ENCODE measurements around the gene SCNM1. TPM values are rescaled to one million over a fixed set of nuclear protein-coding genes. Genes with fewer than 3 reads are reported as not detected.

SCNM1 gene
- total and polyA plus RNA-seq, 9 of the 15 experiments (the other 6 are each of a cell fraction or from before 2014, with no cell fraction given) = 17.2 to 204 (median 63.0) TPM

GRCh38 chr1:151165281-151165737 is 635 bp upstream of the SCNM1 start:
- H3K4me1 ChIP-seq (replicated peaks in 1 of 2; ENCODE audit: control insufficient read depth in 2 of 2, insufficient read depth in 2 of 2, low read length in 2 of 2) = peaks cover 10 to 16% of the 10 kb centered on the region in 2 experiments; a peak in 4 of 5 replicates
- CTCF ChIA-PET (ENCODE audit: low intra/inter-chr PET ratio) = interaction anchor here (1.3 kb wide), 1 partner anchor 66 kb away, joined by 3 read pairs; no protein-coding TSS in a partner anchor
- no peaks in the 10 kb centered on the region for H3K27me3 ChIP-seq (ENCODE audit: control insufficient read depth in 2 of 2, insufficient read depth in 2 of 2, low read length in 2 of 2)
- peaks cover 31% of the 10 kb centered on the region for H3K79me2 ChIP-seq (ENCODE audit: control insufficient read depth, insufficient read depth, low read length)
- in situ Hi-C loops (cut with MboI) = no loop called here
- peak overlapping the region; percentile 87 to 89 for H3K9ac ChIP-seq (ENCODE audit: insufficient read depth in 1 of 2, low read depth in 2 of 2, low read length in 2 of 2)
- H2AFZ ChIP-seq (ENCODE audit: low read depth, low read length) = peak overlapping the region; percentile 98
- ATAC-seq (peak; percentile 63), DNase-seq (ENCODE audit: extremely low read depth in 1 of 4, low spot score in 3 of 4) (peak in 3 of 4 experiments; percentile 67 to 71 (median 70)), FAIRE-seq (no peak)
- peak overlapping the region; percentile 64 for H3K4me3 ChIP-seq
- WGBS (ENCODE audit: insufficient coverage, low coverage, missing lambda C conversion rate) = 4% methylated on average over 15 of the region's 15 CpGs
- peak overlapping the region; percentile 96 for H3K4me2 ChIP-seq (ENCODE audit: insufficient read depth, low read length)
- no peaks in the 10 kb centered on the region for H3K9me1 ChIP-seq (ENCODE audit: control insufficient read depth, insufficient read depth, low read length)
- H3K9me3 ChIP-seq (replicated peaks; ENCODE audit: control insufficient read depth, insufficient read depth, low read depth, low read length) = no peaks in the 10 kb centered on the region
- intact Hi-C loops (cut with micrococcal nuclease) = no loop called here
- H3K36me3 ChIP-seq (ENCODE audit: control insufficient read depth, insufficient read depth, low read length) = peaks cover 35% of the 10 kb centered on the region; the same call in 2 of the 3 replicates
- TSS peak; percentile 56 for BruUV-seq (replicated peaks)
- no peaks in the 10 kb centered on the region for H4K20me1 ChIP-seq (replicated peaks; ENCODE audit: control insufficient read depth, insufficient read depth, low read length)
- peak overlapping the region; percentile 74 for H3K27ac ChIP-seq (ENCODE audit: extremely low read depth, low read depth, low read length)
- POLR2A ChIA-PET = interaction anchor here (0.6 to 1.2 kb wide), 6 partner anchors 22 to 154 kb away, joined by 3 to 5 read pairs (median 4); partner anchors contain the start of genes MLLT11 and ZNF687
- 0 out of 2 replicates have a peak, but pooled peaks have one; percentile 18 for TF ChIP-seq CUX1 (CRISPR knock-in tag; IDR thresholded peaks at IDR 0.05)
- TF ChIP-seq ZBTB12 (CRISPR knock-in tag; IDR thresholded peaks at IDR 0.05) = no peak
- TF ChIP-seq U2AF1 (optimal IDR thresholded peaks at IDR 0.05; ENCODE audit: low read depth, low read length) = no peak
- TF ChIP-seq SPI1 (IDR thresholded peaks at IDR 0.05; ENCODE audit: borderline replicate concordance, low read depth, low read length) = no peak
- TF ChIP-seq SMARCB1 (IDR thresholded peaks at IDR 0.05; ENCODE audit: insufficient read length, low read depth) = no peak
- TF ChIP-seq ZBTB11 (CRISPR knock-in tag; IDR thresholded peaks at IDR 0.05) = no peak
- no peak for TF ChIP-seq DACH1 (IDR thresholded peaks at IDR 0.05; ENCODE audit: partially characterized antibody)
- TF ChIP-seq CHAMP1 (IDR thresholded peaks at IDR 0.05) = no peak
